HG02852 (cell line): ENCODE data around the gene RBM17.
"Not testable (repeated sequence)": the region's sequence is repeated elsewhere in the genome, so short reads cannot be mapped to it uniquely, and the experiment has no call there.

ENCODE experiments used
- ATAC-seq: cut with Tn5 transposase; IDR thresholded peaks from one replicate; pipeline ENCODE4 v1.9.1; 2021; ENCODE audit warnings: mild to moderate bottlenecking, moderate library complexity; ENCODE audit not compliant: unreplicated experiment

RBM17 gene

DNA sequence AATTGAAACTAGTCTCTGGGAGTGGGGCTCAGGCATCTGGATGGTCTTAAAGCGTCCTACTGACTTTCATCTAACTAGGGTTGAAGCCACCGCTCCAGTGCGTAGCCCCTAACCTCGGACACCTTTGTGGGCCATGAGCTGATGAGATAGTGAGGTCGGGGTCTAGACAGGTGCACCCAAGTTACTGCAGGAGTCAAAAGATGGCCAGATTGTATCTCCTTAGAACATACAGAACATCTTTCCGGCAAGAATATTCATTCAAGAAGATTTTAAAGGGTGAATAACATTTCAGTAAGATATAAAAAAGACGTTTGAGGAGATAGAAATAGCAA, 20.6 kb downstream of the RBM17 start:
- ATAC-seq = no peak

DNA sequence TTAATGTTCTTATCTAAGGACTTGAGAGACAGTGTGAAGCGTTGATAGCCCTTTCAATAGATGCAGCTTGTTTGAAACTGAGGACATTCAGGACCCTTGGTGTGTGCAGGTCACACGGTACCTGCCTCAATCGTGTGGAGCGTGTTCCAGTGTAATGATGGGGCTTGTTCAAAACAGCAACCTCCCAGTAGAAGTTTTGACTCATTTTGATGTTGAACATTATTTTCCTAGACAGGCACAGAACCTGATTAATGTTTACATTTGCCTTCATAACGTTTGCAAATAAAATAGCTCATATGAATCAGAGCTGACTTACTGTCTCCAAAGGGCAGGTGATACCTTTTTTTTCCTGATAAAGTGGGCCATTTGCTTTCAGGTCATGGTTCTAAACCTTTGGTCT, 21.3 kb downstream of the RBM17 start:
- ATAC-seq = no peak

DNA sequence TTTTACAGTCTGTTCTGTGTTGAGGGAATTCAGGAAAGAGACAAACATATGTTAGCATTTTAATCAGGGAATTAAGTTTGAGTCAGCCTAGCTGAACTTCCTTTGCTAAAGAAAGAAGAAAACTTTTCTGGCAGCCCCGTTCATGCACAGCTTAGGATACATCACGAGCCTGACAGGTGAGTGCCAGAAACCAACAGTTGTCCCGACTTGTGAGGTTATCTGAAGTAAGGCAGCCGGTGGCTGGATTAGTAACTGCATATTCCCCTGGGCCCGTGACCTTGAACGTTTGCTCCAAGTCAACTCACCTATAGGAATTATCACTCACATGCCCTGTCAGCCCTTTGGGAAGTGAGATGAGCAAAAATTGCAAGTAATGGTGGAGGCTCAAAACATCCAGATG, 24.1 kb downstream of the RBM17 start:
- no peak for ATAC-seq

DNA sequence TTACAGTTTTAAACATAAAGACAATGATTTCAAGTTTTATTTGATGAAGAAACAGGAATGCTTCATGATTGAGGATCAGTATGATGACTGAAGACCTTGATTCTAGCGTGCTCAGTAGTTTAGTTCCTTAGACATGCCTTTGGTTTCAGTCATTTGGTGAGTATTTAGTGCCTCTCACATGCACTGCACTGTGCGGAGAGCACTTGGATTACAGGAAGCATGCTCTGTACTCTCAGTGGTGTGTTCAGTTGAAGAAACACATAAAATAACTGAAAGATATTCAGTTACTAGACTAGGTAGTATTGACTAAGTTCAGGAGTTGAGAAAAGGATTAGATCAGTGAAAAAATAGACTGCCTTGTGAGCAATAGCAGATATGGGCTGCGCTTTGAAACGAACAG, 25.5 kb downstream of the RBM17 start:
- ATAC-seq = peak; percentile 67

DNA sequence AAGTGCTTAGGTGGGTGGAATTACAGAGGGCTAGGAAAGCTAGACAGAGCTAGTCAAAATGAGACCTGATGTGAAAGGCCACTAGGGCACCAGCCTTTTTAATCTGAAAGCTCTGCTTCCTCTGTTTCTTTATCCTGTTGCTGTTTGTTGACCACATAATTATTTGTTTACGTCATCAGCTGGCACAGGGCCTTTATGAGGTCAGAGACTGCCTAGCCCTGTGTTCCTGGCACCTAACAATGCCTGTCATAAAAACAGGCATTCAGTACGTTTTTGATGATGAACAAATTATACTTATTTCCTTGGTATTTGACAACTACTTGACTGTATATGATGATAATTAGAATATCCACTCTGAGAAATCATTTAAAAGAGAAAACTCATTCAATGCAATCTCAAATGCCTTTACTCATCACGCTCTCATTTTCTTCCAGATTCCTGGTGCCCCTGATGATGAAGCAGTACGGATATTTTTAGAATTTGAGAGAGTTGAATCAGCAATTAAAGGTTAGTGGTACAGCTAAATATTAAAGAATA, 26.0 kb downstream of the RBM17 start:
- ATAC-seq = peak; percentile 37

DNA sequence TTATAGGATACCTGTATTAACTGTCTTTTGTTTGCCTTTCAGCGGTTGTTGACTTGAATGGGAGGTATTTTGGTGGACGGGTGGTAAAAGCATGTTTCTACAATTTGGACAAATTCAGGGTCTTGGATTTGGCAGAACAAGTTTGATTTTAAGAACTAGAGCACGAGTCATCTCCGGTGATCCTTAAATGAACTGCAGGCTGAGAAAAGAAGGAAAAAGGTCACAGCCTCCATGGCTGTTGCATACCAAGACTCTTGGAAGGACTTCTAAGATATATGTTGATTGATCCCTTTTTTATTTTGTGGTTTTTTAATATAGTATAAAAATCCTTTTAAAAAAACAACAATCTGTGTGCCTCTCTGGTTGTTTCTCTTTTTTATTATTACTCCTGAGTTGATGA, 26.6 kb downstream of the RBM17 start:
- no peak for ATAC-seq

DNA sequence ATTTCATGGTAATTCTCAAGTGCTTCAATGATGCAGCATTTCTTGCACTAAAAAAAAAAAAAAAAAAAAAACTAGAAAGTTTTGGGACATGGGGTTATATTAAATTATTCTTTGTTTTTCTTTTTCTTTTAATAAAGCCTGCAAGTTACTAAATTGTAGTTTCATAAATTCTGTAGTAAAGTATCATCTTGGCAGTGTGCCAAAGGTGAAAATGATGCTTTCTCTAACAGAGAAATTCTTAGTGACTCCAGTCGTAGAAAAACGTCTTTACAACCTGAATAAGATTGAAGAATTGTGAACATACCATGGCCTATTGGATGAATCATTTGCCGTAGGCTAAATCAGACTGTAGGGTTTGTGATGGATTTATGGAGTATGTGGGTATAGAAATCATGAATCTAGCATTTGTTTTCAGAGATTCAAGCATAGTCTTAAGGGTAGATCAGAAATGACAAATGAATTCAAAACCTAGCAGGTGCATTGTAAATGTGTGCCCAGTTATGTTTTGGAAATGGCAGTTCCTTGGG, 27.1 kb downstream of the RBM17 start:
- no peak for ATAC-seq

DNA sequence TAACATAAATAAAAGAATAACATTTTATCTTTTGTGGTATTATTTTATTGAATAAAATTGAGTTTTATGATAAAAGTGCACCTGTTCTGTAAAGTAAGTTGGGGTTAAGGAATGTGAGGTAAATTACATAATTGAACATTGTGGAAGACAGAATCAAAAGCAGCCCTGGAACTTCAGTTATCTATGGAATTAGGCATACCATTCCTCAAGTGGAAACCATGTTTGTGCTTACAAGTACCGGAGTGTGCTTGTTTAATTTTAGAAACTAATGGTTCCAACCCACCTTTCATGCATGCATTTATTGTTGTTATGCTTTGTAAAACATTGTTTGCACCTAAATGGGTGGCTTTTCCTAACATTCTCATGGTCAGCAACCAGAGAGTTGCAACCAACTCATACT, 28.0 kb downstream of the RBM17 start:
- no peak for ATAC-seq

DNA sequence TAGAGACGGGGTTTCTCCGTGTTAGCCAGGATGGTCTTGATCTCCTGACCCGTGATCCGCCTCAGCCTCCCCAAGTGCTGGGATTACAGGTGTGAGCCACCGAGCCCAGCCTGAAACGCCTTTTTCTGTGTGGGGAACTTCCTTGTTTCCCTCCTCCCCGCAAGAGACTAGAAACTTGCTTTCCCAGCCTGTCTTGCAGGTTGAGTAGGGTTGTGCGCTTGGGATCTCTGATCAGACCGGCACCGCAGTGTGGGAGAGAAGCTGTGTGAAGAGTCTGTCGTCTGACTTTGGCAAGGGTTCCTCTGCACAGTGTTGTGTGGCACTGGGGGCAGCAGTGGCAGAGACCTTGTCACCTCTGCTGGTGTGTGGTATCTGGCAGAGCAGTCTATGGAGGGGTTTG, 28.9 kb downstream of the RBM17 start:
- no peak for ATAC-seq

DNA sequence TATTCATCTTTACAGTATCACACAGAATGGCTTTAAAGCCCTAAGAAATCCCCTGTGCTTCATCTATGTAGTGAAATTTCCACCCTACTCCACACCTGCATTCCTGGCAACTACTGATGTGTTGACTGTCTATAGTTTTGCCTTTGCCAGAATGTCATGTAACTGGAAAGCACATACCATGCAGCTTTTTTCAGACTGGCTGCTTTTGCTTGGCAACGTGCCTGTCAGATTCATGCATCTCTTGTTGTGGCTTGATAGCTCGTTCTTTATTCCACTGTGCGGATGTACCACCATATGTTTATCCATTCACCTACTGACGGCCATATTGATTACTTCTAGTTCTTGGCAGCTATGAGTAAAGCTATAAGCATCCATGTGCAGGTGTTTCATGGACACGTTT, 30.6 kb downstream of the RBM17 start:
- no peak for ATAC-seq

DNA sequence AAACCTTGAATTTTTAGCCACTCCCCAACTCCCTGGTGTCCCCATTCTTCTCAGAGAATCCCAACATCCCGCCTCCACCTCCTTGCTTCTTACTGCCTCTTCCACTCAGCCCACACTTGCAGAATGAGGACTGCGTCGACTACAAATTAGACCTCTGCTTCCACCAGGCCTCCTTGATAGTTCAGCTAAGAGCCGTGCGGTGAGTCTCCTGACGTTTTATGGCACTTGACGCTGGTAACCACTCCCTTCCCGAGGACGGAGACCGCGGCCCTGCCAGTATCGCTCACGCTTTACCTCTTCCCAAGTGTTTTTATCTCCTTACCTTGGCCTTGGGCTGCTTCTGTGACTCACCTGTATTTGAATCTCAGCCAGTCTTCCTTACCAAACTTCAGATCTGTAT, 31.1 kb downstream of the RBM17 start:
- no peak for ATAC-seq

DNA sequence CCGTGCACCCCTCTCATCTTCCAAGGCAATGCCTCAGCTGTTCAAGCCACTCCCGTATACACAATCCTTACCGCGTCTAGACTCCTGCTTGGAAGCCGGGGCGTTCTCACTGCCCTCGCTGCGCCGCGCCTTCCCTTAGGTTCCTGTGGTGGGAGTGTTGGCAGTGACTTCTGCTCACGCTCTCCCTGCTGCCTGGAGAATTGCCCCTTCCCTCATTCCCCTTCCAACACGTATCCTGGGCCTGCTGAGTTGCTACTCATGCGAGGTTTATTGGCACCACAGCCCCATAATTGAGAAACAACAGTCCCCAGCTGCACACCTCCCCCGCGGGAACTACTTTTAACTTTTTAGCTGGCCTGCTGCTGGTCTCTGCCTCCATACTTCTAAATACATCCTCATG, 31.9 kb downstream of the RBM17 start:
- no peak for ATAC-seq

DNA sequence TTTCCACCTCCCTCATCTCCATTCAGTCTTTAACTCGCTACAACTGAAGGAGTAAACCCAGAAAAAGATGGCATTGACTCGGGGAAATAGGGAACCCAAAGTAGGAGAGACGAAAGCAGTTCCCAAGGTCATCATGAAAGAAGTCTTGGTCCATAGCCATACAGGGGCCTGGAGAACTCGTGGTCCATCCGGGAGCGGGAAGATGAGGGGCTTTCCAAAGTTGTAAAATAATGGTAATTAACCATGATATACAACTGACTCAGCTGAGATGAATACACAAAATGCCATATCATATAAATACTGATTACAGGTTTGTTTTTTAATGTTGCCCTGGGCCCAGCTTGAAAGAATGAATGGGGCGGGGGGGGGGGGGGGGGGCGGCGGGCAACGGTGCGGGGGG, 32.3 kb downstream of the RBM17 start:
- ATAC-seq = no peak

DNA sequence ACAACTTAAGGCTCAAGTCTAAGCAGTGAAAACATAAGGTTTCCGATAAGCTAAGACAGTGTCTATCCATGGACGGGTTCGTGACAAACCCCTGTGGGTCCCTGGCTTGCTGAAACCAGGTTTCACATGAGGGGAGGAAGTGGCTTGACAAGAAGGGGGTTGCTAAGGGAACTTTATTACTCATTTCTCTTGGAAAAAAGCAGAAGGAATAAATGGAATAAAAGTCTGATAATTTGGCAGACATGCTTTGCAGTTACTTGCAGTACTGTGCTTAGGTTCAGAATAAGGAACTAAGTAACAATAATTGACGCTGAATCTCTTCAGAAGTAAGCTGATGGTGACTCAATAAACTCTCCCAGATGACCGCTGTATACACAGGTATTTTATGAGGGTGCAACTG, 34.7 kb downstream of the RBM17 start:
- ATAC-seq = no peak

DNA sequence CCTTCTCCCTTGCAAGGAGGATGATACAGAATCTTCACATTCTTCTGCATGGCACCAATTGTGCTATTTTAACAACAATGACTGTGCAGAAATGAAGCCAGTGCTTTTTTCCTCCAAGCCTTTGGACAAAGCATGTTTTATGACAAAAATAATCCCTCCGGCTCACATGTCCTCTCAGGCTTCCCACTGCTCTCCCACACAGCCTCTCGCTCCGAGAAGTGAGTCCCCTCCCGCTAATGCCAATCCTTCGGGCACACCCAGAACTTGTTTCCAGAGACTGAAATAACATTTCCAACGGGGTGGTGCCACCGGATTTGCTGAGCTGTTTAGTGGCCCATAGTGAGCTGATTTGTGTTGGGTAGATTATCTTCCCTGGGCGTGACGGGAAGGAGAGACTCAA, 35.8 kb downstream of the RBM17 start:
- ATAC-seq = no peak

DNA sequence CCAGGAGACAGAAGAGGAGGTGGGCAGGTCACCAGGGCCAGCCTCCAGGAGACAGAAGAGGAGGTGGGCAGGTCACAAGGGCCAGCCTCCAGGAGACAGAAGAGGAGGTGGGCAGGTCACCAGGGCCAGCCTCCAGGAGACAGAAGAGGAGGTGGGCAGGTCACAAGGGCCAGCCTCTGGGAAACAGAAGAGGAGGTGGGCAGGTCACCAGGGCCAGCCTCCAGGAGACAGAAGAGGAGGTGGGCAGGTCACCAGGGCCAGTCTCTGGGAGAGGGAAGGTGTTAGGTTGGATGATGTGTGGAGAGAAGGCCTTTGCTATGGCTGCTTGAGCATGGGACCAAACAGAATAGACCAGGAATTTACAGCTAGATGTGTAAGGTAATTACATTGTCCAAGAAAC, 38.6 kb downstream of the RBM17 start:
- not testable (repeated sequence) for ATAC-seq

DNA sequence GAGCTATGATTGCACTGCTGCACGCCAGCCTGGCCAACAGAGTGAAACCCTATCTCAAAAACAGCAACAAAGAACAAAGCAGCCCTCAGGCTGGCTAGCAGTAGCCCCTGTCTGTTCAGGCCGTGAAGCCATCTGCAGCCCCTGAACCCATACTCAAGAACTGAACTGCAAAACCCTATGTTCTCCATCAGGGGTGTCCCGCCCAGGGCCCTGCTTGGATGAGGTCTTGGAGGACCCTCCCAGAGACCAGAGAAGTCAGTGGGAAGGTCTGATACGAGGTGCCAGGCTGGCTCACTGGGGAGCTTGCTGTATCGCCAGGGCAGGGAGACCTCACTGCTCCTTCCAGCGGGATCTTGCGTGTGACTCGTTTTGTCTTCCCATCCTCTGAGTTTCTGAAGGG, 39.3 kb downstream of the RBM17 start:
- no peak for ATAC-seq

DNA sequence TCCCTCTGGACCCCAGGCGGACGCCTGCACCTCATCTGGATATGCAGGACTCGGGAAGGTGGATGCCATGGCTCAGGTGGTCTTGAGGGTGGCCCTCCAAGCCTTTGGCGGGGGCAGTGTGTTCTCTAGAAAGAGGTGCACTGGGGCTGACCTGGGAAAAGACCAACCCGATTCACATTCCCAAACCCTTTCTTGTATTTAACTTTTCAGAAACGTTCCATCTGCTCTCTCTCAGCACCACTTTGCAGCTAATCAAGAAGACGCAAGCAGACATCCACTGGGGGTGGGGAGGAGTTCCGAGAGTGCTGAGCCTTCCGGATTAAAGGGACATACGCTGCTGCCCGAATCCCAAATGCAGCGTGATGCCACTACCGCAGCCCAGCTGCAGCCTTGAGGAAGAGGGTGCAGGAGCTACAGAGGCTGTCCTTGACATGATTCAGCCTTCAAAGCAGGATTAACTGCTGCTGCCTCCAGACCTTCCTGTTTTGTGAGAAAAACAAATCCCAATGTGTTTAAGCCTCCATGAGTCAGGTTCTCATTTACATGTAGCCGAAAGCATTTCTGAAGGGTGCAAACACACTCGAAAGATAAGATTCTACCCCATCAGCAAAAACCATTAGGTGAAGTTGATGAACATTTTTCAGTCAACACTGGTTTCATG, 39.9 kb downstream of the RBM17 start:
- ATAC-seq = no peak

DNA sequence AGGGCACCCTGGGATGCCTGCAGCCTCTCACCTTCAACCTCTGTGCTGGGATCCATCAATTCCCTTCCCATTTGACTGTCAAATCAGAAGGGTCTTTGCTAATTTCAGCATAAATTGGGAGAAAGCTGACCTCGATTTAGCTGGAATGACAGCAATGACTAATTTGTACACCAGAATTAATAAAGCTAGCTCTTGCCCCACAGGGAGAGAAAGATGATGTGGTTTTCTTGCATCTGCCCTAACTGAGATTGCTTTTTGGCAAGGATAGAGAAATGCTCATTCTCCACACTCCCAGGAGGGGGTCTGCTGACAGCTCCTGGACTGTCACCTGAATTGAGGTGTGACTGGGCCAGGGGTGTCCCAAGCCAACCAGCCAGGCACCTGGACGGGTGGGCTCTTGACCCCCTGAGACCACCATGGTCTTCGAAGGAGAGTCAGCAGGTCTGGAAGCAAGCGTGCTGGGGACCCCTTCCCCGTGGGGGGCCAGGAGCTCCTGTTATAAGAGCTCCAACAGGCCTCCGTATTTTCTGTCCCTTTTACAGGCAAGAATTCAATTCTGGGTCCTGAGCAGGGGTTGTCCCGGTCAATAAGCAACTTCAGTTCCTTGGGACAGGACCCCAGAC, 42.1 kb downstream of the RBM17 start:
- ATAC-seq = no peak

DNA sequence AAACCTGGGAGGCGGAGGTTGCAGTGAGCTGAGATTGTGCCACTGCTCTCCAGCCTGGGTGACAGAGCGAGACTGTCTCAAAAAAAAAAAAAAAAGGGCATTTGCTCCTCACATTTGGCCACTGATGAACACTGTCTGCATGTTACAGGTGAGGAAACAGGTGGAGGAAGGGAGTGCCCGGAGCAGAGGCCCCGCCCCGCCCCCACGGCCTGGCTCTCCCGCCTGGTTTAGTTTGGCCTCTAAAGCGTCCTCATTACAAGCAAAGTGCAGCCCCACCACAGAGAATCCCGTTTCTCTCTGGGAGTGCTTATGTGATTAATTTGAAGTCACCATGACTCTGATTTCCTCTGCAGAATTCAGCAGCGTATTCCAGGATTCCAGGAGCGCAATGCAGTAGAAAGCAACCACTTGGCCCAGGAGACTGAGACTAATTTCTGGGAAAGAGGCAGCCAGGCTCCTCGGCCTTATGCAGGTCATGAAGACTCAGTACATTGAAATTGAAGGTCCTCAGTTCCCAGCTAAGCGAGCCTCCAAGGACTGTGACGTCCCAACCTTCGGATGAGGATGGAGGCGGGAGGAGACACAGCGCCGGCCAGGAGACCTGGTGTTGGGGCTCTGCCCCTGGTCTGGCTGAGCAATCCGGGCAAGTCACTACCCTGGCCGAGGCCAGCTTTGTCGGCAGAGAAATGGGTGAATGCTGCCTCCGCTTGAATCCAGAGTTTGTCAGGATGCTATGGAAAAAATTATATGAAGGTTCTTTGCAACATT, 44.7 kb downstream of the RBM17 start:
- ATAC-seq = no peak

DNA sequence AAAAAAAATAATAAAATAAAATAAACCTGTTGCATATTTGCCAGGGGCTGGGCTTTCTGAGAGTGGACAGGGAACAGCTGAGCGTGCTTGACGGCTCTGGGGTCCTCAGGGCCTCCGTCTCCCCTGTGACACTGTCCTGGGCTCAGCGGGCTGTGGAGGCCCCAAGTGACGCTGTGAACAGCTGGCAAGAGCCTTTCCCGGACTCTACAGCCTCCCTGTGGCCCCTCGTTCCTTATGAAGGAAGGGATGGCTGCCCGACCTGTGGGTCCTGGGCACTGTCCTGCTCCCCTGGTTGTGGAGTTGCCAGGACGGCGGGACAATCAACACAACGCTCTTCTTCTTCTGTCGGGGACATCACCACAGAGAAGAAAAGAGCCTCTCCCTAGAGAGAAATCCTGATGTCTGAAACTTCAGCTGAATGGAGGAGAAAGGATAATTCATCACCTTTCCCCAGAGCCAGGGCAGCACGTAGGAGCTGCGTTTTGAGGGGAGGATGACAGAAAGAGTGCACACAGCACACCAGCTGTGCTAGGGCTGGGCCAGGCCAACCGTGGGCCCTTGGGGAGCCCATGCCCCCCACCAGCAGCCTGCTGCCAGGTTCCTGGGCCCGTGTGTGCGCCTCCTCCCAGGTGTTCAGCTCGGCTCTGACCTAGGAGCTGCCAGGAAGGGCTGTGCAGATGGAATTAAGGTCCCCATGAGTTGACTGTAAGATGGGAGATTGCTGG, 45.4 kb downstream of the RBM17 start:
- ATAC-seq = no peak
